HCT116 (cell line): ENCODE data around the gene PRMT3. TPM values are rescaled to one million over a fixed set of nuclear protein-coding genes. Genes with fewer than 3 reads are reported as not detected.

ENCODE experiments used
- ATAC-seq: fragments of 200-7000 bp; cut with Tn5 transposase; 2 replicates; pipeline ENCODE4 v1.9.1; 2020; ENCODE audit warnings: mild to moderate bottlenecking, moderate library complexity
- Bru-seq: library from RNA; stranded (reverse); fragments of 400-500 nt; gene quantifications from one replicate; lab custom pipeline; 2021; lab: Mats Ljungman, UMichigan
- BruChase-seq, 2 experiments: library from RNA; stranded (reverse); fragments of 400-500 nt; gene quantifications; one replicate each; lab custom pipeline; 2021; lab: Mats Ljungman, UMichigan
- BruUV-seq: library from RNA; stranded (reverse); fragments of 400-500 nt; replicated peaks from 2 replicates; lab custom pipeline; 2021; lab: Mats Ljungman, UMichigan
- CTCF ChIA-PET: fragments of 300-600 bp; sonication (Branson Sonifier 250); formaldehyde crosslinking; loops from one replicate; lab custom pipeline; 2021; ENCODE audit warnings: antibody characterized with exemption; lab: Charles Lee
- POLR2A ChIA-PET: fragments of 300-600, 350-600 bp; sonication (Branson Sonifier 250); formaldehyde crosslinking; loops from one replicate; lab custom pipeline; 2021; ENCODE audit warnings: antibody characterized with exemption; lab: Charles Lee
- RAD21 ChIA-PET, 2 experiments: fragments of 300-600 bp; sonication (Branson Sonifier 250); formaldehyde crosslinking; loops; one replicate each; lab custom pipeline; 2023; ENCODE audit warnings: low total read pairs in 2 of 2; ENCODE audit not compliant: uncharacterized antibody in 2 of 2, unreplicated experiment in 2 of 2, low non-redundant PET in 1 of 2; lab: Charles Lee
- DNase-seq: peaks from one replicate; pipeline ENCODE4 v3.0.0-alpha.2; 2010; ENCODE audit warnings: low read depth, low spot score
- H2AFZ ChIP-seq: fragments of 200-600 bp; shearing (Covaris generic), sonication (generic); 2 replicates; pipeline ENCODE4 v1.6.1; 2017; ENCODE audit warnings: low read depth, mixed run types, mixed read lengths, antibody characterized with exemption, low read length; ENCODE audit not compliant: poor library complexity, severe bottlenecking
- H3K27ac ChIP-seq: 2 replicates; pipeline ENCODE4 v1.5.1; 2012; ENCODE audit warnings: low read depth, low read length
- H3K27me3 ChIP-seq: fragments of 200-600 bp; sonication (generic); 2 replicates; pipeline ENCODE4 v1.6.1; 2016; ENCODE audit warnings: mixed run types, low read length, mixed read lengths; ENCODE audit not compliant: insufficient read depth
- H3K36me3 ChIP-seq, 2 experiments: fragments of 200-500 bp in 1 of 2; fragments of 200-600 bp in 1 of 2; sonication (Bioruptor generic) in 1 of 2; sonication (generic) in 1 of 2; 2 replicates each; pipeline versions ENCODE4 v1.5.1 to v1.6.1; 2014 to 2016; ENCODE audit warnings: low read length in 2 of 2, inconsistent platforms in 1 of 2, mixed read lengths in 1 of 2, mixed run types in 1 of 2; ENCODE audit not compliant: insufficient read depth in 2 of 2, control insufficient read depth in 1 of 2
- H3K4me1 ChIP-seq, 2 experiments: fragments of 200-600 bp in 1 of 2; sonication (generic) in 1 of 2; 2 replicates each; pipeline versions ENCODE4 v1.5.1 to v1.6.1; 2012 to 2017; ENCODE audit warnings: low read length in 2 of 2, inconsistent platforms in 1 of 2, mild to moderate bottlenecking in 1 of 2, mixed read lengths in 1 of 2, mixed run types in 1 of 2, moderate library complexity in 1 of 2; ENCODE audit not compliant: insufficient read depth in 2 of 2, control insufficient read depth in 1 of 2
- H3K4me2 ChIP-seq: fragments of 200-600 bp; sonication (generic); 2 replicates; pipeline ENCODE4 v1.6.1; 2017; ENCODE audit warnings: mixed run types, low read length, mixed read lengths
- H3K4me3 ChIP-seq, 2 experiments: fragments of 200-600 bp in 1 of 2; sonication (generic) in 1 of 2; replicated peaks in 1 of 2; 2 replicates each; pipeline ENCODE4 v1.5.1; 2011 to 2016; ENCODE audit warnings: low read length in 2 of 2, control low read depth in 1 of 2, low read depth in 1 of 2, mild to moderate bottlenecking in 1 of 2, mixed read lengths in 1 of 2, mixed run types in 1 of 2
- H3K79me2 ChIP-seq: fragments of 200-600 bp; sonication (generic); 2 replicates; pipeline ENCODE4 v1.6.1; 2017; ENCODE audit warnings: mild to moderate bottlenecking, mixed run types, low read length, moderate library complexity, mixed read lengths; ENCODE audit not compliant: insufficient read depth
- H3K9ac ChIP-seq: fragments of 200-600 bp; sonication (generic); 2 replicates; pipeline ENCODE4 v1.6.1; 2016; ENCODE audit warnings: low read length, mixed read lengths
- H3K9me2 ChIP-seq: fragments of 200-600 bp; sonication (generic), shearing (Covaris generic); 2 replicates; pipeline ENCODE4 v1.6.1; 2017; ENCODE audit warnings: mixed run types, mild to moderate bottlenecking, moderate library complexity; ENCODE audit not compliant: insufficient read depth
- H3K9me3 ChIP-seq, 2 experiments: fragments of 200-500 bp in 1 of 2; fragments of 200-600 bp in 1 of 2; sonication (Bioruptor generic) in 1 of 2; sonication (generic) in 1 of 2; 2 replicates each; pipeline ENCODE4 v1.6.1; 2014 to 2017; ENCODE audit warnings: low read length in 2 of 2, mixed read lengths in 2 of 2, inconsistent platforms in 1 of 2, low read depth in 1 of 2, mild to moderate bottlenecking in 1 of 2, mixed run types in 1 of 2, moderate library complexity in 1 of 2; ENCODE audit not compliant: control insufficient read depth in 1 of 2, insufficient read depth in 1 of 2
- H4K20me1 ChIP-seq: fragments of 200-600 bp; sonication (generic), shearing (Covaris generic); 2 replicates; pipeline ENCODE4 v1.6.1; 2017; ENCODE audit warnings: mixed run types, mild to moderate bottlenecking, moderate library complexity; ENCODE audit not compliant: insufficient read depth
- CEBPB ChIP-seq: IDR thresholded peaks from 2 replicates; pipeline ENCODE4 v1.6.1; 2012; ENCODE audit warnings: low read depth
- ELF1 ChIP-seq: IDR thresholded peaks from 2 replicates; pipeline ENCODE4 v1.6.1; 2012; ENCODE audit warnings: low read depth, borderline replicate concordance
- EZH2 ChIP-seq: fragments of 200-600 bp; sonication (generic); IDR thresholded peaks from 2 replicates; pipeline ENCODE4 v1.6.1; 2017; ENCODE audit warnings: antibody characterized with exemption, mixed run types
- EZH2phosphoT487 ChIP-seq: fragments of 200-600 bp; IDR thresholded peaks from 2 replicates; pipeline ENCODE4 v1.6.1; 2018; ENCODE audit warnings: antibody characterized with exemption, borderline replicate concordance
- FOSL1 ChIP-seq: IDR thresholded peaks from 2 replicates; pipeline ENCODE4 v1.6.1; 2012; ENCODE audit warnings: low read depth
- JUND ChIP-seq: IDR thresholded peaks from 2 replicates; pipeline ENCODE4 v1.6.1; 2012
- MAX ChIP-seq: IDR thresholded peaks from 2 replicates; pipeline ENCODE4 v1.6.1; 2012
- POLR2A ChIP-seq: IDR thresholded peaks from 2 replicates; pipeline ENCODE4 v1.7.0; 2011; ENCODE audit warnings: borderline replicate concordance; ENCODE audit not compliant: insufficient read depth, insufficient read length; ENCODE audit errors: extremely low read depth
- RAD21 ChIP-seq: IDR thresholded peaks from 2 replicates; pipeline ENCODE4 v1.6.1; 2012; ENCODE audit warnings: low read depth, mild to moderate bottlenecking
- SP1 ChIP-seq: IDR thresholded peaks from 2 replicates; pipeline ENCODE4 v1.6.1; 2012; ENCODE audit warnings: low read depth
- SRF ChIP-seq: IDR thresholded peaks from 2 replicates; pipeline ENCODE4 v1.6.1; 2012; ENCODE audit warnings: low read depth
- YY1 ChIP-seq: IDR thresholded peaks from 2 replicates; pipeline ENCODE4 v1.6.1; 2011; ENCODE audit warnings: low read length, low read depth, moderate library complexity, mild to moderate bottlenecking; ENCODE audit not compliant: insufficient replicate concordance; ENCODE audit errors: extremely low read depth
- ZFX ChIP-seq: fragments of 450-650 bp; IDR thresholded peaks from 2 replicates; pipeline ENCODE4 v1.6.1; 2017
- ZNF274 ChIP-seq: fragments of 200-500 bp; sonication (Bioruptor generic); IDR thresholded peaks from 2 replicates; pipeline ENCODE4 v1.6.1; 2014; ENCODE audit warnings: mild to moderate bottlenecking, low read depth, low read length, inconsistent platforms
- intact Hi-C: fragments of 100-400 bp; cut with micrococcal nuclease; formaldehyde crosslinking; loops from 2 replicates; pipeline ENCODE4 v1.10.0; 2022
- long read RNA-seq: library from polyadenylated mRNA; unstranded; transcript quantifications from one replicate; pipeline ENCODE4 v2.0.0, GENCODE V29; 2021; ENCODE audit not compliant: unreplicated experiment
- polyA plus RNA-seq: library from polyadenylated mRNA; unstranded; fragments of >200 nt; gene quantifications from 2 replicates; pipeline ENCODE4 v1.2.1, GENCODE V29; 2012; ENCODE audit warnings: missing spikeins
- total RNA-seq: library from RNA; stranded (reverse); gene quantifications from one replicate; pipeline ENCODE4 v1.2.1, GENCODE V29; 2021; ENCODE audit not compliant: unreplicated experiment
- TF ChIP-seq, protein P1 (sequence below): IDR thresholded peaks from 2 replicates; pipeline ENCODE4 v1.6.1; 2011; ENCODE audit warnings: mild to moderate bottlenecking, low read length, moderate library complexity; ENCODE audit not compliant: insufficient replicate concordance; ENCODE audit errors: extremely low read depth
- TF ChIP-seq, protein P2 (sequence below): IDR thresholded peaks from 2 replicates; pipeline ENCODE4 v1.6.1; 2012; ENCODE audit warnings: low read depth

PRMT3 gene
- total RNA-seq: 24.3 TPM
- 8.2 and 9.8 TPM in 2 replicates for polyA plus RNA-seq
- Bru-seq, nascent RNA: percentile 91 among the genes with signal in this experiment
- percentile 71 among the genes with signal in this experiment for BruChase-seq, experiment 1, labeled RNA remaining after a 6-hour chase
- BruChase-seq, experiment 2, labeled RNA remaining after a 2-hour chase: percentile 73 among the genes with signal in this experiment
- long read RNA-seq, transcript PRMT3-202 (16 exons, 2,653 nt): major isoform, 81 of 110 reads
- long read RNA-seq, partial matches to known transcripts: 2 of 110 reads
- long read RNA-seq, other reads (novel, unspliced or antisense): 24 of 110 reads

- H3K79me2 ChIP-seq: peaks cover 31% of the 10 kb centered on the region
- CTCF ChIA-PET: interaction anchor here (0.6 to 1.0 kb wide), 2 partner anchors 15 to 21 kb away, joined by 3 read pairs; no protein-coding TSS in a partner anchor
- no peaks in the 10 kb centered on the region for H3K9me3 ChIP-seq
- peak within 1 kb of the TSS; percentile 84 for H2AFZ ChIP-seq
- no TSS peak for BruUV-seq
- H3K4me1 ChIP-seq: peaks cover 5 to 9% of the 10 kb centered on the region in 2 experiments; a peak in 3 of 4 replicates
- ATAC-seq (peak; percentile 90), DNase-seq (peak; percentile 84)
- H3K36me3 ChIP-seq: peaks cover 0 to 5% of the 10 kb centered on the region in 2 experiments; a peak in 2 of 4 replicates
- H3K9ac ChIP-seq: peak within 1 kb of the TSS; percentile 100
- H4K20me1 ChIP-seq: no peaks in the 10 kb centered on the region
- H3K27ac ChIP-seq: peak within 1 kb of the TSS; percentile 82
- intact Hi-C loops: loop anchor here (1.0 to 2.0 kb wide), 2 partner anchors 19 to 223 kb away; no protein-coding TSS in a partner anchor
- H3K4me2 ChIP-seq: peak within 1 kb of the TSS; percentile 96
- no peaks in the 10 kb centered on the region for H3K9me2 ChIP-seq
- H3K4me3 ChIP-seq: peak within 1 kb of the TSS; percentile 90 to 99
- RAD21 ChIA-PET: no interaction called here
- H3K27me3 ChIP-seq: no peaks in the 10 kb centered on the region
- POLR2A ChIA-PET: no interaction called here
- peak; percentile 51 for TF ChIP-seq RAD21
- TF ChIP-seq SRF: peak; percentile 89
- TF ChIP-seq EZH2: no peak
- TF ChIP-seq ELF1: peak; percentile 93
- peak; percentile 28; the same call in 1 of the 2 replicates for TF ChIP-seq CEBPB
- TF ChIP-seq ZNF274: no peak
- TF ChIP-seq, protein P1, sequence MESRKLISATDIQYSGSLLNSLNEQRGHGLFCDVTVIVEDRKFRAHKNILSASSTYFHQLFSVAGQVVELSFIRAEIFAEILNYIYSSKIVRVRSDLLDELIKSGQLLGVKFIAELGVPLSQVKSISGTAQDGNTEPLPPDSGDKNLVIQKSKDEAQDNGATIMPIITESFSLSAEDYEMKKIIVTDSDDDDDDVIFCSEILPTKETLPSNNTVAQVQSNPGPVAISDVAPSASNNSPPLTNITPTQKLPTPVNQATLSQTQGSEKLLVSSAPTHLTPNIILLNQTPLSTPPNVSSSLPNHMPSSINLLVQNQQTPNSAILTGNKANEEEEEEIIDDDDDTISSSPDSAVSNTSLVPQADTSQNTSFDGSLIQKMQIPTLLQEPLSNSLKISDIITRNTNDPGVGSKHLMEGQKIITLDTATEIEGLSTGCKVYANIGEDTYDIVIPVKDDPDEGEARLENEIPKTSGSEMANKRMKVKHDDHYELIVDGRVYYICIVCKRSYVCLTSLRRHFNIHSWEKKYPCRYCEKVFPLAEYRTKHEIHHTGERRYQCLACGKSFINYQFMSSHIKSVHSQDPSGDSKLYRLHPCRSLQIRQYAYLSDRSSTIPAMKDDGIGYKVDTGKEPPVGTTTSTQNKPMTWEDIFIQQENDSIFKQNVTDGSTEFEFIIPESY: no peak
- TF ChIP-seq SP1: peak; percentile 80
- peak; percentile 99 for TF ChIP-seq MAX
- TF ChIP-seq POLR2A: peak; percentile 67
- no peak for TF ChIP-seq EZH2phosphoT487
- no peak for TF ChIP-seq YY1
- TF ChIP-seq ZFX: peak; percentile 80
- TF ChIP-seq JUND: no peak; the same call in 1 of the 2 replicates
- TF ChIP-seq, protein P2, sequence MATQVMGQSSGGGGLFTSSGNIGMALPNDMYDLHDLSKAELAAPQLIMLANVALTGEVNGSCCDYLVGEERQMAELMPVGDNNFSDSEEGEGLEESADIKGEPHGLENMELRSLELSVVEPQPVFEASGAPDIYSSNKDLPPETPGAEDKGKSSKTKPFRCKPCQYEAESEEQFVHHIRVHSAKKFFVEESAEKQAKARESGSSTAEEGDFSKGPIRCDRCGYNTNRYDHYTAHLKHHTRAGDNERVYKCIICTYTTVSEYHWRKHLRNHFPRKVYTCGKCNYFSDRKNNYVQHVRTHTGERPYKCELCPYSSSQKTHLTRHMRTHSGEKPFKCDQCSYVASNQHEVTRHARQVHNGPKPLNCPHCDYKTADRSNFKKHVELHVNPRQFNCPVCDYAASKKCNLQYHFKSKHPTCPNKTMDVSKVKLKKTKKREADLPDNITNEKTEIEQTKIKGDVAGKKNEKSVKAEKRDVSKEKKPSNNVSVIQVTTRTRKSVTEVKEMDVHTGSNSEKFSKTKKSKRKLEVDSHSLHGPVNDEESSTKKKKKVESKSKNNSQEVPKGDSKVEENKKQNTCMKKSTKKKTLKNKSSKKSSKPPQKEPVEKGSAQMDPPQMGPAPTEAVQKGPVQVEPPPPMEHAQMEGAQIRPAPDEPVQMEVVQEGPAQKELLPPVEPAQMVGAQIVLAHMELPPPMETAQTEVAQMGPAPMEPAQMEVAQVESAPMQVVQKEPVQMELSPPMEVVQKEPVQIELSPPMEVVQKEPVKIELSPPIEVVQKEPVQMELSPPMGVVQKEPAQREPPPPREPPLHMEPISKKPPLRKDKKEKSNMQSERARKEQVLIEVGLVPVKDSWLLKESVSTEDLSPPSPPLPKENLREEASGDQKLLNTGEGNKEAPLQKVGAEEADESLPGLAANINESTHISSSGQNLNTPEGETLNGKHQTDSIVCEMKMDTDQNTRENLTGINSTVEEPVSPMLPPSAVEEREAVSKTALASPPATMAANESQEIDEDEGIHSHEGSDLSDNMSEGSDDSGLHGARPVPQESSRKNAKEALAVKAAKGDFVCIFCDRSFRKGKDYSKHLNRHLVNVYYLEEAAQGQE: no peak
- TF ChIP-seq FOSL1: no peak
Measured at GRCh38 chr11:20387261-20388095, at the start of gene PRMT3. Gene PRMT3 (plus strand): TSS chr11:20387716. CDS start chr11:20387747, 31 bp downstream.
